Natural killer cell (primary cell): ENCODE results near the gene EIF5AL1. TPM values are rescaled to one million over a fixed set of nuclear protein-coding genes. Genes with fewer than 3 reads are reported as not detected.

Experiments
- ATAC-seq, 3 donors: fragments of 150-1000 bp in 2 of 3; fragments of 200-7000 bp in 1 of 3; cut with Tn5 transposase; 1 replicate in 1 of 3; 2 replicates in 2 of 3; pipeline ENCODE4 v1.10.0; 2021; ENCODE audit warnings: mild to moderate bottlenecking in 2 of 3, moderate library complexity in 2 of 3
- DNase-seq, 2 donors: peaks; one replicate each; pipeline versions ENCODE4 v3.0.0 to v3.0.0-alpha.2; 2013 to 2021; ENCODE audit warnings: mixed read lengths in 1 of 2
- H3K27ac ChIP-seq: one replicate; pipeline ENCODE4 v1.5.1; 2013; ENCODE audit warnings: mild to moderate bottlenecking, low read length
- H3K27me3 ChIP-seq: one replicate; pipeline ENCODE4 v1.6.1; 2013; ENCODE audit warnings: low read length; ENCODE audit not compliant: control insufficient read depth, insufficient read depth
- H3K36me3 ChIP-seq: one replicate; pipeline ENCODE4 v1.6.1; 2013; ENCODE audit warnings: low read length; ENCODE audit not compliant: control insufficient read depth, insufficient read depth
- H3K4me1 ChIP-seq: one replicate; pipeline ENCODE4 v1.6.1; 2013; ENCODE audit warnings: low read length; ENCODE audit not compliant: control insufficient read depth, insufficient read depth
- H3K4me3 ChIP-seq: one replicate; pipeline ENCODE4 v1.5.1; 2013; ENCODE audit warnings: low read length
- H3K9me3 ChIP-seq: one replicate; pipeline ENCODE4 v1.6.1; 2013; ENCODE audit warnings: low read length; ENCODE audit not compliant: control insufficient read depth, insufficient read depth
- H3K27ac Mint-ChIP-seq, 2 donors: one replicate each; pipeline ENCODE4 v1.8.0; 2022; ENCODE audit warnings: mild to moderate bottlenecking in 2 of 2, mixed read lengths in 2 of 2, moderate library complexity in 1 of 2
- H3K27me3 Mint-ChIP-seq, 2 donors: one replicate each; pipeline ENCODE4 v1.8.0; 2022; ENCODE audit warnings: low read depth in 2 of 2, mixed read lengths in 2 of 2
- H3K36me3 Mint-ChIP-seq: one replicate; pipeline ENCODE4 v1.8.0; 2022; ENCODE audit warnings: mixed read lengths
- H3K4me1 Mint-ChIP-seq, 2 donors: one replicate each; pipeline ENCODE4 v1.8.0; 2022; ENCODE audit warnings: mixed read lengths in 2 of 2
- H3K4me3 Mint-ChIP-seq: one replicate; pipeline ENCODE4 v1.8.0; 2022; ENCODE audit warnings: mild to moderate bottlenecking, moderate library complexity, mixed read lengths
- H3K9me3 Mint-ChIP-seq, 2 donors: one replicate each; pipeline ENCODE4 v1.8.0; 2022; ENCODE audit warnings: mixed read lengths in 2 of 2
- WGBS: methylation state at CpG from one replicate; pipeline ENCODE4 v1.1.7; 2013; ENCODE audit warnings: missing lambda C conversion rate; ENCODE audit not compliant: insufficient coverage; 5-methylcytosine and 5-hydroxymethylcytosine counted together
- intact Hi-C: fragments of 100-400 bp; cut with micrococcal nuclease; formaldehyde crosslinking; loops from one replicate; pipeline ENCODE4 v1.14.2; 2022
- total RNA-seq, 4 donors: library from RNA; stranded (reverse); fragments of 120-200 nt in 1 of 4; gene quantifications; one replicate each; pipeline versions ENCODE4 v1.2.3 to v1.2.4, GENCODE V29; 2013 to 2022
- TF ChIP-seq, protein P1 (sequence below): fragments of 200-600 bp; IDR thresholded peaks from one replicate; pipeline ENCODE4 v1.8.0; 2022; ENCODE audit warnings: antibody characterized with exemption

The EIF5AL1 gene
- total RNA-seq, 3 donors from 2014 or later (not counting 1 experiment from before 2014, with no cell fraction given), result 0.13 to 2.0 (median 0.14) TPM

- Histone ChIP-seq H3K27me3 (no peaks in the 10 kb centered on the region), H3K27ac (no peak overlapping the region), H3K4me1 (no peaks in the 10 kb centered on the region), H3K36me3 (no peaks in the 10 kb centered on the region), H3K4me3 (no peak overlapping the region), H3K9me3 (no peaks in the 10 kb centered on the region)
- intact Hi-C loops, result no loop called here
- Mint-ChIP-seq H3K4me3 (no peak overlapping the region), H3K9me3 (no peaks in the 10 kb centered on the region), H3K27me3 (peaks cover 13 to 26% of the 10 kb centered on the region in 2 donors), H3K27ac (no peak overlapping the region), H3K4me1 (no peaks in the 10 kb centered on the region), H3K36me3 (no peaks in the 10 kb centered on the region)
- ATAC-seq (no peak), DNase-seq (no peak)
- 90% methylated on average over 5 of the region's 5 CpGs for WGBS
- TF ChIP-seq, protein P1, sequence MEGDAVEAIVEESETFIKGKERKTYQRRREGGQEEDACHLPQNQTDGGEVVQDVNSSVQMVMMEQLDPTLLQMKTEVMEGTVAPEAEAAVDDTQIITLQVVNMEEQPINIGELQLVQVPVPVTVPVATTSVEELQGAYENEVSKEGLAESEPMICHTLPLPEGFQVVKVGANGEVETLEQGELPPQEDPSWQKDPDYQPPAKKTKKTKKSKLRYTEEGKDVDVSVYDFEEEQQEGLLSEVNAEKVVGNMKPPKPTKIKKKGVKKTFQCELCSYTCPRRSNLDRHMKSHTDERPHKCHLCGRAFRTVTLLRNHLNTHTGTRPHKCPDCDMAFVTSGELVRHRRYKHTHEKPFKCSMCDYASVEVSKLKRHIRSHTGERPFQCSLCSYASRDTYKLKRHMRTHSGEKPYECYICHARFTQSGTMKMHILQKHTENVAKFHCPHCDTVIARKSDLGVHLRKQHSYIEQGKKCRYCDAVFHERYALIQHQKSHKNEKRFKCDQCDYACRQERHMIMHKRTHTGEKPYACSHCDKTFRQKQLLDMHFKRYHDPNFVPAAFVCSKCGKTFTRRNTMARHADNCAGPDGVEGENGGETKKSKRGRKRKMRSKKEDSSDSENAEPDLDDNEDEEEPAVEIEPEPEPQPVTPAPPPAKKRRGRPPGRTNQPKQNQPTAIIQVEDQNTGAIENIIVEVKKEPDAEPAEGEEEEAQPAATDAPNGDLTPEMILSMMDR, result no peak
These were observed 39.4 kb upstream of the EIF5AL1 start for GRCh38 chr10:79472951-79473350.

DNA sequence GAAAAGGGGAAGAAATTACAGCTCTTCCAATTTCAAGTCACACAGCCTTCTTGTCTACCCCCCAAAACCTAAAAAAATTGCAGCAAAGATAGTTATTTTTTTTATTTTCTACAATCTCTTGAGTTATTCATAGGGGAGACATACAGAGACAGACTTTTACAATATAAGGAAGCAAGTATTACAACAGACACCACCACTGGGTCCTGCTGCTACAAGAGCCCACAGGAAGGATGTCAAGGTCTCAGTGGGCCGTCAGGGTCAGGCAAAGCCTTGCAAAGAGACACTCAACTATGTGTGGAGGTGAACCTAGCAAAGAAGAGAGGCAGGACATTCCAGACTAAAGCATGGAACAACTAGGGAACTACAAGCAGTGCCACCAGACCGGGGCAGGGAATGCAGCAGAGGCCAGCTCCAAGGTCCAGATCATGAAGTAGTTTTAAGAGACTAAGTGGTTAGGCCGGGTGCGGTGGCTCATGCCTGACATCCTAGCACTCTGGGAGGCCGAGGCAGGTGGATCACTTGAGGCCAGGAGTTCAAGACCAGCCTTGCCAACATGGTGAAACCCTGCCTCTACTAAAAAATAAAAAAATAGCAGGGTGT lies 38.7 kb upstream of the EIF5AL1 start:
- H3K4me1 Mint-ChIP-seq, result no peaks in the 10 kb centered on the region
- H3K4me3 Mint-ChIP-seq, result no peak overlapping the region
- Histone ChIP-seq H3K27me3 (no peaks in the 10 kb centered on the region), H3K27ac (no peak overlapping the region), H3K36me3 (no peaks in the 10 kb centered on the region), H3K9me3 (no peaks in the 10 kb centered on the region), H3K4me3 (no peak overlapping the region), H3K4me1 (no peaks in the 10 kb centered on the region)
- H3K27ac Mint-ChIP-seq, result no peak overlapping the region
- intact Hi-C loops, result no loop called here
- 65% methylated on average over 5 of the region's 5 CpGs for WGBS
- no peaks in the 10 kb centered on the region for H3K9me3 Mint-ChIP-seq
- no peak for ATAC-seq
- H3K27me3 Mint-ChIP-seq, result peaks cover 13 to 26% of the 10 kb centered on the region in 2 donors
- TF ChIP-seq, protein P1, result no peak
- no peak for DNase-seq
- no peaks in the 10 kb centered on the region for H3K36me3 Mint-ChIP-seq

DNA sequence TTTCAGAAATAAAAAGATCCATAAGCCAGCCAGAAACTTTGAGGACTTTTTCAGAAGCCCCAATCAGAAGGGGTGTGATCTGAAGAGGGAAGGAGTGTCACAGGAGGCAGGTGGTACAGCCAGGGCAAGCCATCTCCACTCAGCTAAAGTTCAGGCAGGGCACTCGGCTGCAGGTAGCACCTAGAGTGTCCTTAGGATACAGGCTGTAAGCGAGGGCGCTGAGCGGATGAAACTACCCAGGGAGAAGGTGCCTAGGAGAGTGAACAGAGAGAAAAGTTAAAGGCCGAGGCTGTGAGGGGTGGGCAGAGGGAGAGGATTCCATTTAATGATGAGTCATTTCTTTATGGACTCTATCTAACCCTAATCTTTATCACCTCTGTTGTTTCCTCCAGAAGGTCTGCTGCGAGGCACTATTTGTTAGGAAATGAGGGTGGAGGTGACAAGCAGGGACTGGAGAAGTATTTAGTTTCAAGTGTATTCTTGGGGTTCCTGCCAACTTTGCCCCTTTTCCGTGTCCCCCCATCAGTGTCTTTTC lies 37.1 kb upstream of the EIF5AL1 start:
- intact Hi-C loops, result no loop called here
- Histone ChIP-seq H3K27me3 (no peaks in the 10 kb centered on the region), H3K36me3 (no peaks in the 10 kb centered on the region), H3K4me1 (no peaks in the 10 kb centered on the region), H3K27ac (no peak overlapping the region), H3K9me3 (no peaks in the 10 kb centered on the region), H3K4me3 (no peak overlapping the region)
- WGBS, result 95% methylated on average over 4 of the region's 7 CpGs
- Mint-ChIP-seq H3K4me1 (no peaks in the 10 kb centered on the region), H3K27ac (no peak overlapping the region), H3K9me3 (no peaks in the 10 kb centered on the region), H3K4me3 (no peak overlapping the region), H3K27me3 (peaks cover 17 to 32% of the 10 kb centered on the region in 2 donors), H3K36me3 (no peaks in the 10 kb centered on the region)
- DNase-seq (no peak), ATAC-seq (no peak)
- TF ChIP-seq, protein P1, result no peak

DNA sequence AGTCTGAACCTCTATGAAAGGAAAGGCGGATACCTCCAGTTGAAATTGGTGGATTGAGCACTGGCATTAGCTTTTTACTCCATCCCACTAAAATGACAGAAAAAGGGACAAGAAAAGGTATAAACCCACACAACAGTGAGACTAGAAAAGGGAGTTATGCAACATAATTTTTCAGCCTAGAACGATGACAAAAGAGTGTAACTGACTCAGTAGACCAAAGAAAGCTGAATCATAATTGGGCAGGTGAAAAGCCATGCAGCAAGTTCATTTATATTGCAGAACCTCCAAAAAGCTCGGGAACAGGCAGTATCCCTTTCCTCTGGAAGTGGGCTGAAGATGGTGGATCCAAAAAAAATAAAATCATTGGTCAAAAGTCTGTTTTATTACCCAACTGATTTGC lies 36.5 kb upstream of the EIF5AL1 start:
- 67% methylated on average over 2 of the region's 3 CpGs for WGBS
- H3K4me3 Mint-ChIP-seq, result no peak overlapping the region
- Histone ChIP-seq H3K4me1 (no peaks in the 10 kb centered on the region), H3K27ac (no peak overlapping the region), H3K27me3 (no peaks in the 10 kb centered on the region), H3K9me3 (no peaks in the 10 kb centered on the region), H3K4me3 (no peak overlapping the region), H3K36me3 (no peaks in the 10 kb centered on the region)
- intact Hi-C loops, result no loop called here
- no peaks in the 10 kb centered on the region for H3K9me3 Mint-ChIP-seq
- DNase-seq (no peak), ATAC-seq (no peak)
- no peaks in the 10 kb centered on the region for H3K36me3 Mint-ChIP-seq
- H3K27ac Mint-ChIP-seq, result no peak overlapping the region
- TF ChIP-seq, protein P1, result no peak
- peaks cover 17 to 39% of the 10 kb centered on the region in 2 donors for H3K27me3 Mint-ChIP-seq
- no peaks in the 10 kb centered on the region for H3K4me1 Mint-ChIP-seq
